Anterior cingulate cortex (tissue), 58 donors: Measurements from ENCODE around the gene PLCB1.
"Not testable (repeated sequence)": the region's sequence is repeated elsewhere in the genome, so short reads cannot be mapped to it uniquely, and the experiment has no call there.

Experiments
- DNase-seq, 58 donors: peaks; one replicate each; lab custom pipeline; 2025; lab: John Stamatoyannopoulos, UW

The PLCB1 gene

GRCh38 chr20:8834851-8835250 is 702.8 kb downstream of the PLCB1 start:
- DNase-seq: no peak

- no peak for DNase-seq
Observed at GRCh38 chr20:8837396-8837795, 705.3 kb downstream of the PLCB1 start.

DNA sequence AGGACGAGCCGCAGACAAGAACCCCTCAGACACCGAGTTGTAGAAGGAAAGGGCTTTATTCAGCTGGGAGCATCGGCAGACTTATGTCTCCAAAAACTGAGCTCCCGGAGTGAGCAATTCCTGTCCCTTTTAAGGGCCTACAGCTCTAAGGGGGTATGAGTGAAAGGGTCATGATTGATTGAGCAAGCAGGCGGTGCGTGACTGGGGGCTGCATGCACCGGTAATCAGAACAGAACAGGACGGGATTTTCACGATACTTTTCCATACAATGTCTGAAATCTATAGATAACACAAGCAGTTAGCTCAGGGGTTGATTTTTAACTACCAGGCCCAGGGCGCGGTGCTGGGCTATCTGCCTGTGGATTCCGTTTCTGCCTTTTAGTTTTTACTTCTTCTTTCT is 710.5 kb downstream of the PLCB1 start:
- DNase-seq: no peak

DNA sequence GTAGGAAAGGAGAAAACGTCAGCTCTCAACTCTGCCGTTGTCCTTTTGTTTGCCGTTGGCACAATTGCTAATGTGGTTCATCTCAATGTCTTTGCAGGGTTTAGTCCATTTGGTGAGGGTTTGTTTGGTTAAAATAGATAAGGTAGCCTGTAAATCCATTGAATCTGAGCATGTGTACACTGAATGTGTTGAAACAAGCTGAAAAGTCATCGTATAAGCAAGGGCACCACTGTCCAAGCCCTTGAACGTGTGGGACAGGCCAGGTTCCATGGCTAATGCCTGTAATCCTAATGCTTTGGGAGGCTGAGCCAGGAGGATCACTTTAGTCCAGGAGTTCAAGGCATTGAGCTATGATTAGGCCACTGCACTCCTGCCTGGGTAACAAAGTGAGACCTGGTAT is 712.1 kb downstream of the PLCB1 start:
- no peak for DNase-seq

- no peak for DNase-seq
Observed at GRCh38 chr20:8849990-8850389, 717.9 kb downstream of the PLCB1 start.

DNA sequence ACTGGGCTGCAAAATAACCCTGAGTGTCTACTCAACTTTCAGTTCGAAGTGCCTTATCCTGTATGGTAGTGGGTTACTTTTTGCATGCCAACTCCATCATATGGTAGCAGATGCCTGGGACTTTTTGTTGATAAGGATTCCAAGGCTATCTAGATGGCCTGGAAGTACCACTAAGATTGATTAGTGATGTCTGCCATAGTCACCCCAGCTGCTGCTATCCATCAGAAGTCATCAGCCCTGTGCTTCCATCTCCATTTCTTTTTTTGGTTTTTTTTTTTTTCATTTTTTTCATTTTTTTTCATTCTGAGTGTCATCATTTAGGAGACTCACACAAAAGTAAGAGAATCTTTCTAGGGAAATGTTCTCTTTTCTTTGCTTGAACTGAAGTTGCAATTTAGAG is 719.4 kb downstream of the PLCB1 start:
- no peak for DNase-seq

DNA sequence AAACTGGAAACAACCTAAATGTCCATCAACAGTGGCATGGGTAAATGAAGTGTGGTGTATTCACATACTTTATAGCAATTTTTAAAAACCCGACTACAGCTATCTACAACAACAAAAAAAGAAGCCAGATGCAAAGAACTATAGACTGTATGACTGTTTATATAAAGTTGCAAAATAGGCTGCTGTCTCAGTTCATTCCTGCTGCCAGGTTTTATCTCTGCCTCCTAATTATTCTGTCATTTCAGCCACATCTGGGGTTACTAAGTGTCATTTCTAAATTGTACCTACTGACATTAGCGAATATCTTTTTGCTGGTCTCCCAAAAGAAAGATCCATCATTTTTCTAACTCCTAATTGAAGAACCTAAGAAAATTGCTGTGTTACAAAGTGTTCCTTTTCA is 719.9 kb downstream of the PLCB1 start:
- not testable (repeated sequence) for DNase-seq

- DNase-seq: not testable (repeated sequence)
Observed at GRCh38 chr20:8853211-8853610, 721.1 kb downstream of the PLCB1 start.

DNA sequence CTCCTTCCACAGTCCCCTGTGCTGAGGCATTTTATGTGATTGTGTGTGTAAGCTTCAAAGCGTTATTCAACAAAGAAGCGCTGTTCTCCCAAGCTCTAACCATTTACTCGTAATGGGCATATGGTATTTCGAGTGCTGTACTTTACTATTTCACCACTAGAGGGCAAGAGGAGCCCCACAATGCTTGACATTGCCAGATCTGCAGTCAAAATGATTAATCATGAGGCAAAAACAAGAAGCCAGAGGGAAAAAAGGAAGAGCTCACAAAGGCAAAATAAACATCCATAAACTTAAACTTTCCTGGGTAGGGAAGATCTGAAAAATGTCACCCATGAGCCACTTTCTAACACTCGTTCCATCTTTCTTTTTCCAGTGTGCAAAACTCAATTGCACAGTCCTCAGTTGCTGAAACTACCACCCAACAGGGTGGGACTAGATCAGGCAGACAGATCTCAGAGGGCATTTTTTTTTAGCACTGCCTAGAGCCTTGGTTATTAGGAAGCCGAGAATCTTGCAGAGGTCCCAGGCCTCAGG is 721.8 kb downstream of the PLCB1 start:
- peak in 26 of 58 donors; percentile 0 to 75 (median 14) for DNase-seq

- no peak for DNase-seq
Observed at GRCh38 chr20:8854571-8854970, 722.5 kb downstream of the PLCB1 start.

DNA sequence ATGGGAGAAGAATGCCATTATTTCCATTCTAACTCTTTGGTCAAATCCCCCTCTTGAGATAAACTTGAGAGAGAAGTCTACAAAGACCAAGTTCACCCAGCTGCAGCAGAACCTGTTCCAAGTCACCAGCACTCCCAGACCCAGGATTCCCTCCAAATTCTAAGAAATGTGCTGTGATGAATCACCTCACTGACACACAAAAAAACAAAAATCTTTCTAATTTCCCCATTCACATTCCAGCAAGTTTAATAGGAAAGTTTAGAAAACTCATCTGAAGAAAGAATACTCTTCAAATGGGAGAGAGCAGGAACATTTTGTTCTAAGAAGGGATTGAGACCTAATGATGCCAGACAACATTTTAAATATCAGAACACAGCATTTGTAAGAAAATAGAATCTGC is 723.2 kb downstream of the PLCB1 start:
- DNase-seq: peak in 1 of 58 donors; percentile 0

- DNase-seq: no peak
Observed at GRCh38 chr20:8856668-8857067, 724.6 kb downstream of the PLCB1 start.

DNA sequence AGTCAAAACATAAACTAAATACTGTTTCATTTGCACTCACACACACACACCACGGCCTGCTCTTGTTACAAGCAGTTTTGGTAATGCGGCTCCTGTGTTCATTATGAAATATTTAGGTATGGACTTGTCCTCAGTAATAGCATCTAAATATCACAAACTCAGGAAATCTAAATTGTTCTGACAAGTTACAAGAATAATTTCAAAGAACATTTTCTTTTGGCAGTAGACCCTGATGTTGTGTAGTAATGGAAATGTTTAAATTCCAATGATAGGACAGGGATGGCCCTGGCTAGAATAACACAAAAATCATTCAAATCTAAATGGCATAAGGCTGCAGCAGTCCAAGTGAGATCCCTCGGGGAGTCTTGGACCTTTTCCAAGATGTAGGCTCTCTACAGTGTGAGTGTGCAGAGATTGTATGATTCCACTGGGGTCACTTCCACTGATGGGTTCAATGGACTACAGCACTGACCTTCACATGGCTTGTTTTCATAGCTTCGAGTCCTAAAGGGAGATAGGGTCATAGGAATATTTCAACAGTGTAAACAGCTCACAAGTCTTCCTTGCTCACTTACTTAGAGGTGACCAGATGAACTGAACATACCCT is 726.2 kb downstream of the PLCB1 start:
- no peak for DNase-seq

GRCh38 chr20:8860011-8860495 is 728.0 kb downstream of the PLCB1 start:
- DNase-seq: no peak

DNA sequence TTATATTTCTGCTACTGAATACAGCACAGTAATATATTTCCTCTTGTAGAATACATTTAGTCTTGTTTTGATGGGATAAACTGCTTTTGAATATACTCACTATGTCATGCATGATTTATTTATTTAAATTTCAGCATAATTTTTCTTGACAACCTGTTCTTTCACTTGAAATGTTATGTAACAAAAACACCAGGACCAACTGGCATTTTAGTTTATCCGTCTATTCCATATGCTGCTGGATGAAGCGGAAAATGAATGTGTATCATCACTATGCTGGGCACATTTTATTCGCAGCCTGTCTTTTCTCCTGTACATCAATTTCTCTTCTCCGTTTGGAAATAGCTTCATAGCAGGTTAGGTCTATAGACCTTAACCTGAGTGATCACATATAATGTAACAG is 730.0 kb downstream of the PLCB1 start:
- no peak for DNase-seq

DNA sequence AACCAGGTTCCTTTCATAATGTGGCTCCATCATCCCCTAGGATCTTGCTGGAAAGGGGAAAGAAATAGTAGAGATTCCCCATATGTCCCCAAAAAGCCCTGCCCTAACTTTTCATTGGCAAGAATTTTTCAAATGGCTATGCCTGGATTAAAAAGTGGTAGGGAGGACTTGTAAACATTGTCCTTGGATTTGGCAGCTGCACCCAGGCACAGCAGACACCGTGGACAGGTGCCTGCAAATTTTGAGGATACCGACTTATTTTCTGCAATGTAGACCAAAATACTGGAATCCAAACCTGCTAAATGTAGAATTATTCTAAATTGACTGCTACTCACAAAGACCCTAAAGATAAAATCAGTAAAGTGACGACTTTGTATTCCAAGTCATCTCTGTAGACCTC is 733.6 kb downstream of the PLCB1 start:
- DNase-seq: no peak

GRCh38 chr20:8867038-8867740 is 735.1 kb downstream of the PLCB1 start:
- no peak for DNase-seq

- DNase-seq: no peak
Observed at GRCh38 chr20:8870652-8871051, 738.6 kb downstream of the PLCB1 start.

- DNase-seq: no peak
Observed at GRCh38 chr20:8874437-8874836, 742.4 kb downstream of the PLCB1 start.

GRCh38 chr20:8875586-8875985 is 743.5 kb downstream of the PLCB1 start:
- no peak for DNase-seq

- DNase-seq: no peak
Observed at GRCh38 chr20:8876366-8876765, 744.3 kb downstream of the PLCB1 start.

GRCh38 chr20:8877294-8877693 is 745.2 kb downstream of the PLCB1 start:
- DNase-seq: no peak
